Adrenal gland (tissue), 12 donors: Measurements from ENCODE around the gene CRYGN. TPM values are rescaled to one million over a fixed set of nuclear protein-coding genes. Genes with fewer than 3 reads are reported as not detected.

Experiments used
- DNase-seq, 7 donors: peaks; one replicate each; pipeline ENCODE4 v3.0.0-alpha.2; 2019 to 2020
- H3K27ac ChIP-seq, 5 donors: fragments of 200-600 bp; sonication (generic) in 4 of 5; 1 replicate in 3 of 5; 2 replicates in 2 of 5; pipeline versions ENCODE4 v1.5.1 to v1.8.0; 2016 to 2020; ENCODE audit warnings: mild to moderate bottlenecking in 1 of 5
- H3K27me3 ChIP-seq: fragments of 200-600 bp; 2 replicates; pipeline ENCODE4 v1.8.0; 2021
- H3K36me3 ChIP-seq, 2 donors: fragments of 200-600 bp; replicated peaks in 1 of 2; 1 replicate in 1 of 2; 2 replicates in 1 of 2; pipeline versions ENCODE4 v1.5.1 to v1.8.0; 2018 to 2022
- H3K4me1 ChIP-seq, 2 donors: fragments of 200-600 bp; replicated peaks in 1 of 2; 1 replicate in 1 of 2; 2 replicates in 1 of 2; pipeline versions ENCODE4 v1.5.1 to v1.8.0; 2018 to 2021
- H3K4me3 ChIP-seq, 4 donors: fragments of 200-600 bp; sonication (generic) in 3 of 4; one replicate each; pipeline ENCODE4 v1.5.1; 2016 to 2018
- H3K9me3 ChIP-seq, 3 donors: fragments of 200-600 bp; sonication (generic) in 1 of 3; replicated peaks in 1 of 3; 1 replicate in 2 of 3; 2 replicates in 1 of 3; pipeline versions ENCODE4 v1.5.1 to v1.8.0; 2016 to 2021
- POLR2A ChIP-seq, 2 donors: fragments of 450-650 bp; IDR thresholded peaks; one replicate each; pipeline ENCODE4 v1.6.1; 2017; ENCODE audit warnings: antibody characterized with exemption in 2 of 2, mild to moderate bottlenecking in 2 of 2, moderate library complexity in 1 of 2
- WGBS, 4 donors: extraction: QIAGEN DNeasy Blood & Tissue Kit in 2 of 4; methylation state at CpG; one replicate each; pipeline versions ENCODE4 v1.1.5 to v1.1.7; 2013 to 2017; 5-methylcytosine and 5-hydroxymethylcytosine counted together
- intact Hi-C, 2 donors: fragments of 100-400 bp; cut with DNase I; formaldehyde crosslinking; loops; one replicate each; pipeline versions ENCODE4 v1.14.1 to v1.15.0; 2022 to 2023
- polyA plus RNA-seq, 3 donors: library from polyadenylated mRNA; stranded (reverse); fragments of 200-250 nt in 2 of 3; fragments of 350-450 nt in 1 of 3; fragmentation: Illumina TruSeq in 1 of 3; extraction: RNeasy Lipid Tissue Mini Kit (QIAGEN cat#74804) in 1 of 3; gene quantifications; one replicate each; pipeline ENCODE4 v1.2.3, GENCODE V29; 2013 to 2014
- total RNA-seq, 9 donors: library from RNA; depleted of rRNA in 4 of 9; stranded (reverse); fragments of >200 nt in 4 of 9; fragments of 120-200 nt in 1 of 9; fragmentation: NEBNext Ultra II Directional in 1 of 9; extraction: Animal tissue kit (Norgen Biotek cat#: 25700) in 1 of 9; gene quantifications; one replicate each; pipeline versions ENCODE4 v1.1.0 to v1.2.4, GENCODE V29; 2013 to 2023
- TF ChIP-seq, protein P1 (sequence below), 6 experiments: fragments of 450-650 bp in 4 of 6; fragments of 200-600 bp in 2 of 6; sonication (generic) in 1 of 6; IDR thresholded peaks; 1 replicate in 5 of 6; 2 replicates in 1 of 6; pipeline versions ENCODE4 v1.5.1 to v1.8.0; 2016 to 2021; ENCODE audit warnings: antibody characterized with exemption in 6 of 6, mild to moderate bottlenecking in 2 of 6, moderate library complexity in 1 of 6
- donor health status: healthy with polysubstance abuse.
- donor health status: Bipolar disorder and iron deficiency.
- donor health status: DM: yes; HTN: yes; CAD: no.
- donor health status: DM: no; HTN: no; CAD: no.
- donor health status: DM: no; HTN: no; CAD: no.
- donor health status: DM: yes; HTN: yes; CAD: no.

The CRYGN gene
- total and polyA plus RNA-seq, 12 donors: 0.11 to 0.88 (median 0.49) TPM; not detected in 6

DNA sequence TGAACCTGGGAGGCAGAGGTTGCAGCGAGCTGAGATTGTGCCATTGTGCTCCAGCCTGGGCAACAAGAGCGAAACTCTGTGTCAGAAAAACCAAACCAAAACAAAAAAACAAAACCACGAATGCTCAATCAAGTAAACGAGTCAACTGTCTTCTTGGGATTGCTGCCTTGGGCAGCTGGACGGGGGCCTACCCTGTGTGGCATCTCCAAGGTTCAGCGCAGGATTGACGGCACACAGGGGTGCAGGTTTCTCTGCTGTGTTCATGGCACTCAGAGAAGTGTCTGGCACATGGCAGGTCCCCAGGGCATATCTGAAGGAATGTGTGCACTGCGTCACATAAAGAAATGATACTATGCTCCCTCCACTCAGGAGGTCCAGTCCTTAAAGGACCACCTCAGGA, 25.2 kb upstream of the CRYGN start:
- intact Hi-C loops: loop anchor here (10.0 kb wide), 1 partner anchor 50 kb away; the partner anchor contains the start of gene RHEB (in 2 of the 2)
- H3K27ac ChIP-seq: no peak overlapping the region
- H3K36me3 ChIP-seq: peaks cover 0 to 45% of the 10 kb centered on the region in 2 donors

DNA sequence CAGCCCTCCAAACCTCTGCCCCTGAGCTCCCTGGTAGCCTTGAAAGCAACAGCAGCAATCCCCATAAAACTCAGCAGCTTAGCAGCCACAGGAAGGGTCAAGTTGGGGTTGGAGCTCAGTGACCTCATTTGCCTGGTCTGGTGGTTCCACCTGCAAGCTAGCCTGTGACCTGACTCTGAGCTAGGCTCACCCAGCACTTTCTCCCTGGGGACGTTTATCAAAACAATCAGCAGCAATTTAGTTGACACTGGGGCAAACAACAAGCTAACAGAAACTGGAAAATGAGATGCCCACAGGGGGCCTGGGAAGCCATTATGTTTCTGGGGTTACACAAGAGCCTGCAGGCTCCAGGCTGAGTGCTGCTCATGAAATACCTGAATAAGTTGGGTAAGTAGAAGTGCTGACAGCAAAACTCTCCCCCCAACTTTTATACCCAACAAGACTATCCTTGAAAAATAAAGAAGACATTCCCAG, 22.4 kb upstream of the CRYGN start:
- H3K4me3 ChIP-seq: no peak overlapping the region
- 67 to 83% (median 80%) methylated on average over 1 of the region's 1 CpG for WGBS, 4 donors
- no peaks in the 10 kb centered on the region for H3K9me3 ChIP-seq
- intact Hi-C loops: loop anchor here (10.0 kb wide), 1 partner anchor 52 kb away; the partner anchor contains the start of gene RHEB (in 2 of the 2)
- TF ChIP-seq POLR2A (IDR thresholded peaks at IDR 0.05): no peak
- TF ChIP-seq, protein P1, sequence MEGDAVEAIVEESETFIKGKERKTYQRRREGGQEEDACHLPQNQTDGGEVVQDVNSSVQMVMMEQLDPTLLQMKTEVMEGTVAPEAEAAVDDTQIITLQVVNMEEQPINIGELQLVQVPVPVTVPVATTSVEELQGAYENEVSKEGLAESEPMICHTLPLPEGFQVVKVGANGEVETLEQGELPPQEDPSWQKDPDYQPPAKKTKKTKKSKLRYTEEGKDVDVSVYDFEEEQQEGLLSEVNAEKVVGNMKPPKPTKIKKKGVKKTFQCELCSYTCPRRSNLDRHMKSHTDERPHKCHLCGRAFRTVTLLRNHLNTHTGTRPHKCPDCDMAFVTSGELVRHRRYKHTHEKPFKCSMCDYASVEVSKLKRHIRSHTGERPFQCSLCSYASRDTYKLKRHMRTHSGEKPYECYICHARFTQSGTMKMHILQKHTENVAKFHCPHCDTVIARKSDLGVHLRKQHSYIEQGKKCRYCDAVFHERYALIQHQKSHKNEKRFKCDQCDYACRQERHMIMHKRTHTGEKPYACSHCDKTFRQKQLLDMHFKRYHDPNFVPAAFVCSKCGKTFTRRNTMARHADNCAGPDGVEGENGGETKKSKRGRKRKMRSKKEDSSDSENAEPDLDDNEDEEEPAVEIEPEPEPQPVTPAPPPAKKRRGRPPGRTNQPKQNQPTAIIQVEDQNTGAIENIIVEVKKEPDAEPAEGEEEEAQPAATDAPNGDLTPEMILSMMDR (IDR thresholded peaks at IDR 0.05): no peak
- H3K4me1 ChIP-seq: peaks cover 19 to 28% of the 10 kb centered on the region in 2 donors
- peaks cover 0 to 26% of the 10 kb centered on the region in 2 donors for H3K36me3 ChIP-seq
- H3K27ac ChIP-seq: peak overlapping the region in 3 of 5 donors; percentile 93 to 98 (median 94)
- DNase-seq: peak in 1 of 7 donors; percentile 44
- H3K27me3 ChIP-seq: no peaks in the 10 kb centered on the region

More for the DNA sequence above, 25.2 kb upstream of the CRYGN start:
- 90 to 98% (median 92%) methylated on average over 7 to 8 of the region's 8 CpGs for whole genome bisulfite sequencing, 4 donors
- no peaks in the 10 kb centered on the region for H3K27me3 ChIP-seq
- peak in 1 of 7 donors; percentile 35 for DNase-seq
- peaks cover 11 to 20% of the 10 kb centered on the region in 2 donors for H3K4me1 ChIP-seq
- TF ChIP-seq, protein P1 (IDR thresholded peaks at IDR 0.05): no peak
- TF ChIP-seq POLR2A (IDR thresholded peaks at IDR 0.05): no peak
- no peaks in the 10 kb centered on the region for H3K9me3 ChIP-seq
- no peak overlapping the region for H3K4me3 ChIP-seq

DNA sequence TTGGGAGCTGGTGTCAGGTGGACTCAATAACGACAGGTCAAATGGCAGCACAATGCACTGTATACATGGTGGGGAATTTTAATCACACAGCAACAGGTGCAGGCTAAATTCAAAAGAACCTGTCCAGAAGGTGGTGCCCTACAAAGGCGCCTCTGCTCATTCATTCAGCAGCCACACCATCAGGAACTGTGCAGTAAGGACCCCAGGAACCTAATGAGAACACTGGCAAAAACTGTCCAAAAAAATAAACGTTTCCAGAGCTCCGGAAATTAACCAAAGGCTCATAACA, 21.9 kb upstream of the CRYGN start:
- no peak for DNase-seq
- H3K27me3 ChIP-seq: no peaks in the 10 kb centered on the region
- H3K4me3 ChIP-seq: no peak overlapping the region
- 77 to 87% (median 80%) methylated on average over 4 of the region's 4 CpGs for WGBS, 4 donors
- TF ChIP-seq, protein P1 (IDR thresholded peaks at IDR 0.05): no peak
- no peak for TF ChIP-seq POLR2A (IDR thresholded peaks at IDR 0.05)
- peaks cover 19 to 28% of the 10 kb centered on the region in 2 donors for H3K4me1 ChIP-seq
- no peaks in the 10 kb centered on the region for H3K9me3 ChIP-seq
- peaks cover 0 to 21% of the 10 kb centered on the region in 2 donors for H3K36me3 ChIP-seq
- peak overlapping the region in 4 of 5 donors; percentile 93 to 98 (median 94) for H3K27ac ChIP-seq
- intact Hi-C loops: loop anchor here (10.0 kb wide), 1 partner anchor 53 kb away; the partner anchor contains the start of gene RHEB (in 2 of the 2)

DNA sequence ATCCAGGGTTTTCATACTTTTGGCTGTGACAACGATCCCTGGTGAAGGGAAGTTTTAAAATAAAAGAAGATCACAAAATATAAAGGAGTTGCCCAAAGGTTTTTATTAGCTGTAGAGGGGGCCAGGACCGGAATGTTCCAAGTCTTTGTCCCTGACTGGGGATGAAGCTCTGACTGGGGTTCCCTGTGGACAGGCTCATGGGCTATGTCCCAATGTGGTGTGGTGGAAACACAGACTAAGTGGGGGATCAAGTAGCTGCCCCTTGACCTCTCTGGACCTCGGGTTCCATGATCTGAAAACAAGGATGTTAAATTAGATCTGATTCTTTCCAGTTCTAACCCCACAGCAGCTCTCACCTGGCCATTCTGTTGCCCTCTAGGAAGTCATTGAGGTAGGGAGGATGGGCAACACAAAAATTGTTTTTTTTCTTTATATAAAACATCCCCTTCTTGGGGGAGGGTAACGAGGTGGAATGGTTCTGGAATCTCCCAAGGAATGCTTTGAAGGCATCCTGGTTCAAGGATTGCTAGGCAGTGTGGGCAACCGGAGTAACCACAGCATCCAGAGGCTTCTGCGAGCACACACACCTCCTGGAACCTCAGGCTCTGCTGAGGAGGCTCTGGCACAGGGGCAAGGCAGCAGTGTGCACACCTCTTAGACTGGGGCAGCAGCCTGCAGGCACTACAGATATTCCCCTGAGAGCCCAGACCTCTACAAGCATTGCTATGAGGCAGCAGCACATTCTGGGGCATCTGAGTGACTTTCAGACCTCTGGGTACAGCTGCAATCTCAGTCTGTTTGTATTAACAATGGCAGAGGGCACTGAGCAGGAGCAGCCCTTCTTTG, 21.4 kb upstream of the CRYGN start:
- intact Hi-C loops: loop anchor here (10.0 kb wide), 1 partner anchor 53 kb away; the partner anchor contains the start of gene RHEB (in 2 of the 2)
- H3K27me3 ChIP-seq: no peaks in the 10 kb centered on the region
- WGBS, 4 donors: 83 to 92% (median 88%) methylated on average over 6 of the region's 6 CpGs
- H3K9me3 ChIP-seq: no peaks in the 10 kb centered on the region
- H3K4me1 ChIP-seq: peaks cover 19 to 28% of the 10 kb centered on the region in 2 donors
- peak overlapping the region; percentile 93 to 98 (median 95) for H3K27ac ChIP-seq
- no peak overlapping the region for H3K4me3 ChIP-seq
- DNase-seq: peak in 2 of 7 donors; percentile 35 to 54
- H3K36me3 ChIP-seq: peaks cover 0 to 18% of the 10 kb centered on the region in 2 donors
- TF ChIP-seq, protein P1 (IDR thresholded peaks at IDR 0.05): no peak
- TF ChIP-seq POLR2A (IDR thresholded peaks at IDR 0.05): no peak
